Measurements from ENCODE around the gene SPOCK1. TPM values are rescaled to one million over a fixed set of nuclear protein-coding genes. Genes with fewer than 3 reads are reported as not detected.

Gene SPOCK1
- total and polyA plus RNA-seq, 2 of the 13 experiments (the other 11 are each of a cell fraction or from before 2014, with no cell fraction given) = 0.18 to 0.29 TPM

DNA sequence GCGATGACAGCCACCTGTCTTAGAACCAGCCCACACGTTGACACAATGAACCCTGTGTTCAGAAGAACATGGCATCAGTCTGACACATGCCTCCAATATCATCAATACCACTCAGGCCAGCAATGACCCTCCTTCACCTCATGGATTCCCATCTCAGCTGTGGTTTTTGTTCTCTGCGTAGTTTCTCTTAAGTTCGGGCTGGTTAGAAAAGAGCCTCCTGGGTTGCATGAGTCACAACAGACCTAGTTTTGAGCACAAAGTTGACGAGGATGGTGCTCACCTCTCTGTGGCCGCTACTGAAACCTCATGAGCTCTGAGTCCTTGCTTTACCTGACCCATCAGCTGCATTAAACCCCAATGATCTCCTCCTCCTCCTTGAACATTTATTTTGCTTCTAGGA is 299.9 kb downstream of the SPOCK1 start:
- FAIRE-seq (no peak), ATAC-seq (no peak), DNase-seq (ENCODE audit: low spot score) (no peak)
- POLR2A ChIA-PET = no interaction called here
- TF ChIP-seq U2AF1 (optimal IDR thresholded peaks at IDR 0.05; ENCODE audit: low read depth, low read length) (no peak), CAMTA2 (CRISPR knock-in tag; IDR thresholded peaks at IDR 0.05; ENCODE audit: borderline replicate concordance) (no peak), ZNF839 (CRISPR knock-in tag; IDR thresholded peaks at IDR 0.05; ENCODE audit: borderline replicate concordance) (no peak), ZNF367 (CRISPR knock-in tag; IDR thresholded peaks at IDR 0.05; ENCODE audit: borderline replicate concordance) (no peak), RXRB (CRISPR knock-in tag; IDR thresholded peaks at IDR 0.05; ENCODE audit: borderline replicate concordance) (no peak), TEAD2 (CRISPR knock-in tag; IDR thresholded peaks at IDR 0.05) (no peak), ZNF337 (CRISPR knock-in tag; IDR thresholded peaks at IDR 0.05; ENCODE audit: borderline replicate concordance, low read depth) (no peak), ZFP36 (IDR thresholded peaks at IDR 0.05; ENCODE audit: borderline replicate concordance, low read depth, low read length, partially characterized antibody) (no peak), MIER3 (CRISPR knock-in tag; IDR thresholded peaks at IDR 0.05; ENCODE audit: borderline replicate concordance) (no peak), ZNF598 (CRISPR knock-in tag; IDR thresholded peaks at IDR 0.05; ENCODE audit: borderline replicate concordance) (no peak), ZNF20 (CRISPR knock-in tag; IDR thresholded peaks at IDR 0.05) (no peak), ZNF747 (CRISPR knock-in tag; IDR thresholded peaks at IDR 0.05; ENCODE audit: borderline replicate concordance) (no peak), EEA1 (CRISPR knock-in tag; IDR thresholded peaks at IDR 0.05; ENCODE audit: borderline replicate concordance) (no peak), MEIS1 (CRISPR knock-in tag; IDR thresholded peaks at IDR 0.05; ENCODE audit: borderline replicate concordance) (no peak), ZNF83 (CRISPR knock-in tag; IDR thresholded peaks at IDR 0.05; ENCODE audit: borderline replicate concordance) (no peak), ZNF558 (CRISPR knock-in tag; IDR thresholded peaks at IDR 0.05; ENCODE audit: borderline replicate concordance) (no peak)
- TF ChIP-seq, protein P1, sequence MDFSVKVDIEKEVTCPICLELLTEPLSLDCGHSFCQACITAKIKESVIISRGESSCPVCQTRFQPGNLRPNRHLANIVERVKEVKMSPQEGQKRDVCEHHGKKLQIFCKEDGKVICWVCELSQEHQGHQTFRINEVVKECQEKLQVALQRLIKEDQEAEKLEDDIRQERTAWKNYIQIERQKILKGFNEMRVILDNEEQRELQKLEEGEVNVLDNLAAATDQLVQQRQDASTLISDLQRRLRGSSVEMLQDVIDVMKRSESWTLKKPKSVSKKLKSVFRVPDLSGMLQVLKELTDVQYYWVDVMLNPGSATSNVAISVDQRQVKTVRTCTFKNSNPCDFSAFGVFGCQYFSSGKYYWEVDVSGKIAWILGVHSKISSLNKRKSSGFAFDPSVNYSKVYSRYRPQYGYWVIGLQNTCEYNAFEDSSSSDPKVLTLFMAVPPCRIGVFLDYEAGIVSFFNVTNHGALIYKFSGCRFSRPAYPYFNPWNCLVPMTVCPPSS (IDR thresholded peaks at IDR 0.05) = no peak
- TF ChIP-seq, protein P2, sequence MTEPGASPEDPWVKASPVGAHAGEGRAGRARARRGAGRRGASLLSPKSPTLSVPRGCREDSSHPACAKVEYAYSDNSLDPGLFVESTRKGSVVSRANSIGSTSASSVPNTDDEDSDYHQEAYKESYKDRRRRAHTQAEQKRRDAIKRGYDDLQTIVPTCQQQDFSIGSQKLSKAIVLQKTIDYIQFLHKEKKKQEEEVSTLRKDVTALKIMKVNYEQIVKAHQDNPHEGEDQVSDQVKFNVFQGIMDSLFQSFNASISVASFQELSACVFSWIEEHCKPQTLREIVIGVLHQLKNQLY (CRISPR knock-in tag; IDR thresholded peaks at IDR 0.05) = no peak
- TF ChIP-seq, protein P3, sequence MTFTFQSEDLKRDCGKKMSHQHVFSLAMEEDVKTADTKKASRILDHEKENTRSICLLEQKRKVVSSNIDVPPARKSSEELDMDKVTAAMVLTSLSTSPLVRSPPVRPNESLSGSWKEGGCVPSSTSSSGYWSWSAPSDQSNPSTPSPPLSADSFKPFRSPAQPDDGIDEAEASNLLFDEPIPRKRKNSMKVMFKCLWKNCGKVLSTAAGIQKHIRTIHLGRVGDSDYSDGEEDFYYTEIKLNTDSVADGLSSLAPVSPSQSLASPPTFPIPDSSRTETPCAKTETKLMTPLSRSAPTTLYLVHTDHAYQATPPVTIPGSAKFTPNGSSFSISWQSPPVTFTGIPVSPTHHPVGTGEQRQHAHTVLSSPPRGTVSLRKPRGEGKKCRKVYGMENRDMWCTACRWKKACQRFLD (CRISPR knock-in tag; IDR thresholded peaks at IDR 0.05; ENCODE audit: borderline replicate concordance) = no peak
- TF ChIP-seq, protein P4, sequence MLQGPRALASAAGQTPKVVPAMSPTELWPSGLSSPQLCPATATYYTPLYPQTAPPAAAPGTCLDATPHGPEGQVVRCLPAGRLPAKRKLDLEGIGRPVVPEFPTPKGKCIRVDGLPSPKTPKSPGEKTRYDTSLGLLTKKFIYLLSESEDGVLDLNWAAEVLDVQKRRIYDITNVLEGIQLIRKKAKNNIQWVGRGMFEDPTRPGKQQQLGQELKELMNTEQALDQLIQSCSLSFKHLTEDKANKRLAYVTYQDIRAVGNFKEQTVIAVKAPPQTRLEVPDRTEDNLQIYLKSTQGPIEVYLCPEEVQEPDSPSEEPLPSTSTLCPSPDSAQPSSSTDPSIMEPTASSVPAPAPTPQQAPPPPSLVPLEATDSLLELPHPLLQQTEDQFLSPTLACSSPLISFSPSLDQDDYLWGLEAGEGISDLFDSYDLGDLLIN (CRISPR knock-in tag; IDR thresholded peaks at IDR 0.05; ENCODE audit: borderline replicate concordance) = no peak
- WGBS (ENCODE audit: low lambda C conversion rate) = 18% methylated on average over 6 of the region's 6 CpGs
- no TSS peak for BruUV-seq (replicated peaks)
- intact Hi-C loops (cut with micrococcal nuclease; ENCODE audit: unreplicated experiment) (no loop called here), in situ Hi-C loops (cut with HindIII; ENCODE audit: extremely low pct_ligation_motif_present, low pct_unique_long_range_greater_than_20kb) (no loop called here)
- no peaks in the 10 kb centered on the region for H3K9me3 ChIP-seq (ENCODE audit: low read length)
- no peaks in the 10 kb centered on the region for H3K4me1 ChIP-seq (ENCODE audit: insufficient read depth, low read length)
- H3K4me2 ChIP-seq (ENCODE audit: low read depth, low read length) = no peak overlapping the region
- H3K79me2 ChIP-seq (ENCODE audit: insufficient read depth, low read length) = no peaks in the 10 kb centered on the region
- H2AFZ ChIP-seq (ENCODE audit: low read length) = no peak overlapping the region
- H3K4me3 ChIP-seq (replicated peaks in 1 of 3; ENCODE audit: insufficient read depth in 1 of 3, low read depth in 2 of 3, low read length in 3 of 3) = no peak overlapping the region
- H4K20me1 ChIP-seq (ENCODE audit: insufficient read depth, low read length) = no peaks in the 10 kb centered on the region
- CTCF ChIA-PET (ENCODE audit: low intra/inter-chr PET ratio, low total read pairs) = no interaction called here
- H3K36me3 ChIP-seq (replicated peaks in 1 of 2; ENCODE audit: control insufficient read depth in 1 of 2, insufficient read depth in 2 of 2, low read length in 2 of 2) = no peaks in the 10 kb centered on the region
- no peak overlapping the region for H3K27ac ChIP-seq (ENCODE audit: extremely low read length, insufficient read depth, low read length)
- H3K27me3 ChIP-seq (ENCODE audit: control insufficient read depth in 1 of 2, insufficient read depth in 2 of 2, low read length in 2 of 2) = no peaks in the 10 kb centered on the region; a peak in 1 of 5 replicates
- H3K9ac ChIP-seq (ENCODE audit: insufficient read depth, low read depth, low read length) = no peak overlapping the region
